Thymus (tissue), 11 donors: ENCODE data around the gene PCNT. TPM values are rescaled to one million over a fixed set of nuclear protein-coding genes. Genes with fewer than 3 reads are reported as not detected.

Source experiments
- DNase-seq, 9 donors: peaks; one replicate each; pipeline ENCODE4 v3.0.0-alpha.2; 2013; ENCODE audit warnings: low spot score in 9 of 9, low read depth in 6 of 9, missing footprints in 1 of 9
- H3K27ac ChIP-seq, 2 donors: one replicate each; pipeline ENCODE4 v1.5.1; 2013; ENCODE audit warnings: control low read depth in 1 of 2, low read depth in 1 of 2, low read length in 1 of 2, mild to moderate bottlenecking in 1 of 2, moderate library complexity in 1 of 2
- H3K27me3 ChIP-seq, 2 donors: one replicate each; pipeline ENCODE4 v1.5.1; 2013; ENCODE audit warnings: low read length in 1 of 2; ENCODE audit not compliant: control insufficient read depth in 2 of 2, insufficient read depth in 1 of 2
- H3K36me3 ChIP-seq, 2 donors: one replicate each; pipeline ENCODE4 v1.5.1; 2013; ENCODE audit warnings: low read length in 1 of 2, mild to moderate bottlenecking in 1 of 2, moderate library complexity in 1 of 2; ENCODE audit not compliant: control insufficient read depth in 2 of 2, insufficient read depth in 2 of 2
- H3K4me1 ChIP-seq, 2 donors: one replicate each; pipeline ENCODE4 v1.5.1; 2013; ENCODE audit warnings: low read length in 2 of 2; ENCODE audit not compliant: control insufficient read depth in 2 of 2, insufficient read depth in 2 of 2
- H3K4me3 ChIP-seq, 2 donors: one replicate each; pipeline ENCODE4 v1.5.1; 2013; ENCODE audit warnings: low read length in 2 of 2, control low read depth in 1 of 2, mild to moderate bottlenecking in 1 of 2
- H3K9me3 ChIP-seq, 2 donors: one replicate each; pipeline ENCODE4 v1.5.1; 2013; ENCODE audit warnings: low read length in 1 of 2, mild to moderate bottlenecking in 1 of 2; ENCODE audit not compliant: control insufficient read depth in 2 of 2, insufficient read depth in 1 of 2
- whole genome bisulfite sequencing: extraction: QIAGEN DNeasy Blood & Tissue Kit; methylation state at CpG from one replicate; pipeline ENCODE4 v1.1.7; 2013; 5-methylcytosine and 5-hydroxymethylcytosine counted together
- polyA plus RNA-seq: library from polyadenylated mRNA; stranded (reverse); fragments of 200-250 nt; gene quantifications from one replicate; pipeline ENCODE4 v1.2.3, GENCODE V29; 2013
- total RNA-seq: library from RNA; stranded (reverse); fragments of 120-200 nt; gene quantifications from one replicate; pipeline ENCODE4 v1.2.4, GENCODE V29; 2013
- donor health status: healthy.

PCNT gene
- total and polyA plus RNA-seq, 2 donors: 16.7 to 20.7 TPM

DNA sequence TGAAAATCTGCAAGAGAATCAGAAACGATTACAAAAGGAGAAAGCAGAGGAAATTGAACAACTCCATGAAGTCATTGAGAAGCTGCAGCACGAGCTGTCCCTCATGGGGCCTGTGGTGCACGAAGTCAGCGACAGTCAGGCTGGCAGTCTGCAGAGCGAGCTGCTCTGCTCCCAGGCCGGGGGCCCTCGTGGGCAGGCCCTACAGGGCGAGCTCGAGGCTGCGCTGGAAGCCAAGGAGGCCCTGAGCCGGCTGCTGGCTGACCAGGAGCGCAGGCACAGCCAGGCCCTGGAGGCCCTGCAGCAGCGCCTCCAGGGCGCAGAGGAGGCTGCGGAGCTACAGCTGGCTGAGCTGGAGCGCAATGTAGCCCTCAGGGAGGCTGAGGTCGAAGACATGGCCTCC is 87.3 kb downstream of the PCNT start:
- DNase-seq: no peak
- Histone ChIP-seq H3K27me3 (no peaks in the 10 kb centered on the region), H3K27ac (no peak overlapping the region), H3K9me3 (no peaks in the 10 kb centered on the region), H3K4me1 (no peaks in the 10 kb centered on the region), H3K4me3 (no peak overlapping the region), H3K36me3 (peaks cover 31 to 45% of the 10 kb centered on the region in 2 donors)
- 98% methylated on average over 17 of the region's 17 CpGs for WGBS

DNA sequence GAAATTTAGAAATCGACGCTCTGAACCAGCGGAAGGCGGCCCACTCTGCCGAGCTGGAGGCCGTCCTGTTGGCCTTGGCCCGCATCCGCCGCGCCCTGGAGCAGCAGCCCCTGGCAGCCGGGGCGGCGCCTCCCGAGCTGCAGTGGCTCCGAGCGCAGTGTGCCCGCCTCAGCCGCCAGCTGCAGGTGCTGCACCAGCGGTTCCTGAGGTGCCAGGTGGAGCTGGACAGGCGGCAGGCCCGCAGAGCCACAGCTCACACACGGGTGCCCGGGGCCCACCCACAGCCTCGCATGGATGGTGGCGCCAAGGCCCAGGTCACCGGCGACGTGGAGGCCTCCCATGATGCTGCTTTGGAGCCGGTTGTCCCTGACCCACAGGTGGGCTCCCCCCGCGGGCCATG is 87.7 kb downstream of the PCNT start:
- peaks cover 34 to 49% of the 10 kb centered on the region in 2 donors for H3K36me3 ChIP-seq

DNA sequence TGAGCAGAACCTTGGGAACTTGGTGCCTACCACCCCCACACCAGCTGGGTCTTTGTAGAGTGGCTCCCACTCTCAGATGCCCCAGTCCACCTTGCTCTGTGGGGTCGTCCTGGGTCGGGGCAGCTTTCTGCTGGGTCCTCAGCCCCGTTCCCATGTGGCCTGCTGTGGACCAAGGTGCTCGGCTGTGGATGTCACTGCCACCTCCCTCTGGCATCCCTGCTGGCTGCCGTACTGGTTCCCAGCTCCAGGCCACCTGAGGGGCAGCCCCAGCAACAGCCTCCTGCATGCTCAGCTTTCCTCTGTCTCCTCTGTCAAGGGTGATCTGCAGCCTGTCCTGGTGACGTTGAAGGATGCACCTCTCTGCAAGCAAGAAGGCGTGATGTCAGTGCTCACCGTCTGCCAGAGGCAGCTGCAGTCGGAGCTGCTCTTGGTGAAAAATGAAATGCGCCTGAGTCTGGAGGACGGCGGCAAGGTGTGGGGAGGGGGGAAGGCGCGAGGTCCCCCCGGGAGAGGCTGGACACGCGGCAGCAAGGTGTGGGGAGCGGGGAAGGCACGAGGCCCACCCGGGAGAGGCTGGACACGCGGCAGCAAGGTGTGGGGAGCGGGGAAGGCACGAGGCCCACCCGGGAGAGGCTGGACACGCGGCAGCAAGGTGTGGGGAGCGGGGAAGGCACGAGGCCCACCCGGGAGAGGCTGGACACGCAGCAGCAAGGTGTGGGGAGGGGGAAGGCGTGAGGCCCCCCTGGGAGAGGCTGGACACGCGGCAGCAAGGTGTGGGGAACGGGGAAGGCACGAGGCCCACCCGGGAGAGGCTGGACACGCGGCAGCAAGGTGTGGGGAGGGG is 88.8 kb downstream of the PCNT start:
- Histone ChIP-seq H3K4me3 (no peak overlapping the region), H3K9me3 (no peaks in the 10 kb centered on the region), H3K36me3 (peaks cover 34 to 52% of the 10 kb centered on the region in 2 donors), H3K4me1 (no peaks in the 10 kb centered on the region), H3K27ac (no peak overlapping the region), H3K27me3 (no peaks in the 10 kb centered on the region)
- no peak for DNase-seq
- WGBS: 93% methylated on average over 35 of the region's 39 CpGs

More for the DNA sequence above, 87.7 kb downstream of the PCNT start:
- Histone ChIP-seq H3K27me3 (no peaks in the 10 kb centered on the region), H3K4me3 (no peak overlapping the region), H3K9me3 (no peaks in the 10 kb centered on the region), H3K4me1 (no peaks in the 10 kb centered on the region), H3K27ac (no peak overlapping the region)
- DNase-seq: no peak
- WGBS: 94% methylated on average over 31 of the region's 31 CpGs

DNA sequence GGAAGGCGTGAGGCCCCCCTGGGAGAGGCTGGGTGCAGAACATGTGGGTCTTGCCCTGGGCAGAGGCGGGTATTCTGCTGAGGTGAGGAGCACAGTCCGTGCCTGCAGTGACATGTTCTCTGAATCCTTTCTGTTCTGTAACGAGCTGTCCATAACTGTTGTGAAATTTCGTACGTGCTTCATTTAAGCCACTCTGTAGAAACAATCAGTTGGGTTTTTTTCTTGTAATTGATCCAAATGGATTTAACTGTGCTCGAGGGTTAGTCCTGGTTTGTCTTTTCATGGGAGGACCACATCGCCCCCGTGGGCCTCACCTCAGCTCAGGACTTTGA is 89.4 kb downstream of the PCNT start:
- Histone ChIP-seq H3K4me3 (no peak overlapping the region), H3K9me3 (no peaks in the 10 kb centered on the region), H3K4me1 (no peaks in the 10 kb centered on the region), H3K27ac (peak overlapping the region in 1 of 2 donors; percentile 25), H3K27me3 (no peaks in the 10 kb centered on the region), H3K36me3 (peaks cover 39 to 54% of the 10 kb centered on the region in 2 donors)
- no peak for DNase-seq
- WGBS: 89% methylated on average over 9 of the region's 9 CpGs

DNA sequence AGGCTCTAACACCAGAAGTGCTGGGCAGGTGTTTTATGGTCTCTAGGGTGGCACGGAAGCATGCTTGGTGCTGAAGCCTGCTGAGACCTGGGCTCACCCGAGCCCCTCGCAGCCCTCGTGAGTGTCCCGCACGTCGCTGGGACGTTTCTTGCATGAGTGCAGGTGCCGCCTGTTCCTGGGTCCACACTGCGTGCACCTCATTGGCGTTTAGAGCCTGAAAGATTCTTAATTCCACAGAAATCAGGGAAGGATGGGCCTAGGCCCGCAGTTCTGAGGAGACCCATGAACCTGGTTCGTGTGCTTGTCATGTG is 91.0 kb downstream of the PCNT start:
- Histone ChIP-seq H3K4me1 (no peaks in the 10 kb centered on the region), H3K27me3 (no peaks in the 10 kb centered on the region), H3K27ac (no peak overlapping the region), H3K4me3 (no peak overlapping the region), H3K36me3 (peaks cover 47 to 64% of the 10 kb centered on the region in 2 donors), H3K9me3 (no peaks in the 10 kb centered on the region)
- DNase-seq: no peak
- 98% methylated on average over 13 of the region's 13 CpGs for WGBS

DNA sequence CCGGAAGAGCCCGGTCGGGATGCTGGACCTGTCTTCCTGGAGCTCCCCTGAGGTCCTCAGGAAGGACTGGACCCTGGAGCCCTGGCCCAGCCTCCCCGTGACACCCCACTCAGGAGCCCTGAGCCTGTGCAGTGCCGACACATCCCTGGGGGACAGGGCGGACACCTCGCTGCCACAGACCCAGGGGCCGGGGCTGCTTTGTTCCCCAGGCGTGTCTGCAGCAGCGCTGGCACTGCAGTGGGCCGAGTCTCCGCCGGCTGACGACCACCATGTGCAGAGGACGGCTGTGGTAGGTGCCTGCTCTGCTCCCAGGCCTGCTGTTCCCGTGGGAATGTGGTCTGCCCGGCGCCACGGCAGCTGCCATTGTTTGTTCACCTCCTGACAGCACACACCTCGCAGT is 92.6 kb downstream of the PCNT start:
- DNase-seq: no peak
- Histone ChIP-seq H3K27me3 (no peaks in the 10 kb centered on the region), H3K36me3 (peaks cover 44 to 70% of the 10 kb centered on the region in 2 donors), H3K9me3 (no peaks in the 10 kb centered on the region), H3K27ac (no peak overlapping the region), H3K4me1 (no peaks in the 10 kb centered on the region), H3K4me3 (no peak overlapping the region)
- 98% methylated on average over 20 of the region's 20 CpGs for WGBS

DNA sequence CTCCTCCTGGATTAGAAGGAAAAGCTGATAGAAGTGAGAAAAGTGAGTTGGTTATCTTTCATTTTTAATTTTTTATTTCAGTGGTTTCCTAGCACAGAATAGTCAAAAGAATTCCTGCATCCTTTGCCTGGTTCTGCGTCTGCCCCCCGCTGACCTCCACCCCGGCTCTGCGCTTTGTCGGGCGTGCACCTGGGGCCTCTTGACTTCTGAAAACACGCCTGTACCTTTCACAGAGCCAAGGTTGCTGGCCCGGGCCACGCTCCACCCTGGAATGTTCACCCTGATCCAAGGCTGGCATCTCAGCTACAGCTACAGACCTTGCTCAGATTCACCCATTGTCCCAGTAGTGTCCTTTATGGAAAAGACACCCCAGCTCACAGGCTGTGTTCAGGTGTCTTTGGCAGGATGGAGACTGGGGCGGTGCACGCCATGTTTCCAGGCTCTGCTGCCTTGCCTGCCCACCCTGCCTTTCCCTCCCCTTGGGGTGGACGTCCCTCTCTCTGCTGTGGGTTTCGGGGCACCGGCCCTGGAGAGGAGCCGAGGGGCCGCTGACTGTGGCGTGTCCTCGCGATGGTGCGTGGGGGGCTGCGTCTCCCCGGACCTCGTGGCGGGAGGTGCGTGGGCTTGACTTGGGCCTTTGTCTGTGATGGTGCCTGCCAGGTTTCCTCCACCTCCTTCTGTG is 94.5 kb downstream of the PCNT start:
- Histone ChIP-seq H3K9me3 (peaks cover 0 to 3% of the 10 kb centered on the region in 2 donors), H3K27ac (no peak overlapping the region), H3K36me3 (peaks cover 44 to 64% of the 10 kb centered on the region in 2 donors), H3K27me3 (no peaks in the 10 kb centered on the region), H3K4me3 (no peak overlapping the region), H3K4me1 (peaks cover 0 to 15% of the 10 kb centered on the region in 2 donors)
- no peak for DNase-seq
- 96% methylated on average over 25 of the region's 25 CpGs for WGBS

DNA sequence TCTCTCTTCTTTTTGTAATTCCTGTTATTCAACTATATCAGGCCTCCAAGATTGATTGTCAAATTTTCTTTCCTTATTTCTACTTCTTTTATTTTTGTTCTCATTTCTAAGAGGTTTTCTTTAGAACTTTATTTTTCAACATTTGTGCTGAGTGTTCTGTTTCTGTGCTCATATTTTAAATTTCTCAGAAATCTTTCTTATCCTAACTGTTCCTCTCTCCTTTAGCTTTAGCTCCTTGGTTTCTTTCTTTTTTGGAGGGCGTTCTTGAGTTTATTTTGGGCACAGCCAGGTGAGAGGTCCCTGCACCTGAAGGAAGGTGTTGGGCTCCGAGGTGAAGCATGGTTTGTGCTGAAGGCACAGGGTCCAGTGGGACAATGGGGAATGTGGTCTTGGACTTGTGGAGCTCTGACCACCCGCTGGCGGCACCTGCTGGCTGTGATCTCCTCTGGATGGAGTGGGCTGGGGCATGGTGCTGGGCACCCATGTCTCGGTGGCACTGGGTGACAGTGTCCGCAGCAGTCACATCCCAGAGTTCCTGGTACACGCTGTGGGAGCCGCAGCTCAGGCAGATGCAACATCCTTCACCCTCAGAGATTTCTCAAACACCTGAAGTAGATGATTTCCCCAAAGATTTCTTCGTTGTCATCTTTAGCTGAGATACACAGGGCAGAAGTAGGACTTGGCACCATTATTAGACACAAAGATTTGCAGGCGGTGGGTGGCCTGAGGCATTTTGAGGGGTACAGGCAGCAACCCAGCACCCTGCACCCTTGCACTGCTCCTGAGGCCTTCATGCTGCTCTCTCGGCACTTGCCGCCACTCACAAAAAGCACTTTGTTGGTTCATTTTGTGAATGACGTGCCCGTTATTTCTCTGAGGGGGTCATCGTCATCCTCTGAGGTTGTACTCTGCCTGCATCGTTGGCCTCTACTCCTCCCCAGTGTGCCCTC is 96.6 kb downstream of the PCNT start:
- WGBS: 96% methylated on average over 16 of the region's 16 CpGs

More for the DNA sequence above, 96.6 kb downstream of the PCNT start:
- Histone ChIP-seq H3K4me1 (peaks cover 2 to 32% of the 10 kb centered on the region in 2 donors), H3K27me3 (no peaks in the 10 kb centered on the region), H3K9me3 (peaks cover 0 to 3% of the 10 kb centered on the region in 2 donors), H3K4me3 (no peak overlapping the region), H3K27ac (no peak overlapping the region), H3K36me3 (peaks cover 44 to 60% of the 10 kb centered on the region in 2 donors)
- DNase-seq: no peak
